PC-9 (cell line): Measurements from ENCODE around the gene GFRA3.

Source experiments
- CTCF ChIP-seq: fragments of 200-600 bp; sonication (generic); conservative IDR thresholded peaks from 2 replicates; pipeline ENCODE4 v1.6.1; 2017; ENCODE audit warnings: mixed run types, antibody characterized with exemption, mild to moderate bottlenecking, moderate library complexity
- EZH2 ChIP-seq: fragments of 200-600 bp; sonication (generic); IDR thresholded peaks from 2 replicates; pipeline ENCODE4 v1.8.0; 2017; ENCODE audit warnings: antibody characterized with exemption, low read depth

GRCh38 chr5:138234651-138235050 is 39.8 kb downstream of the GFRA3 start:
- TF ChIP-seq CTCF (no peak), EZH2 (no peak)
